ENCODE data around the gene UHMK1.
"Not testable (repeated sequence)": the region's sequence is repeated elsewhere in the genome, so short reads cannot be mapped to it uniquely, and the experiment has no call there.

Gene UHMK1

GRCh38 chr1:162565460-162565859 lies 67.8 kb downstream of the UHMK1 start:
- Histone ChIP-seq H3K79me2 (ENCODE audit: low read length) (peaks cover 46% of the 10 kb centered on the region), H2AFZ (ENCODE audit: low read depth, low read length) (no peak overlapping the region), H3K27ac (ENCODE audit: low read length) (no peak overlapping the region), H3K36me3 (replicated peaks; ENCODE audit: low read depth, low read length) (peaks cover 18% of the 10 kb centered on the region), H3K4me2 (ENCODE audit: low read length) (no peak overlapping the region), H3K4me3 (ENCODE audit: low read length) (no peak overlapping the region), H3K9me3 (ENCODE audit: insufficient read depth, low read length) (no peaks in the 10 kb centered on the region), H3K9ac (ENCODE audit: low read length) (no peak overlapping the region), H3K27me3 (ENCODE audit: low read depth, low read length) (no peaks in the 10 kb centered on the region), H4K20me1 (ENCODE audit: insufficient read depth, low read length) (peaks cover 23% of the 10 kb centered on the region), H3K4me1 (ENCODE audit: low read length) (peaks cover 4% of the 10 kb centered on the region)
- TF ChIP-seq CTCF (IDR thresholded peaks at IDR 0.05; ENCODE audit: low read depth, low read length) = no peak
- TF ChIP-seq EZH2phosphoT487 (IDR thresholded peaks at IDR 0.05; ENCODE audit: low read depth) = no peak

GRCh38 chr1:162566870-162567269 lies 69.3 kb downstream of the UHMK1 start:
- Histone ChIP-seq H3K9ac (ENCODE audit: low read length) (no peak overlapping the region), H3K27ac (ENCODE audit: low read length) (no peak overlapping the region), H3K4me3 (ENCODE audit: low read length) (no peak overlapping the region), H2AFZ (ENCODE audit: low read depth, low read length) (no peak overlapping the region), H3K36me3 (replicated peaks; ENCODE audit: low read depth, low read length) (peaks cover 26% of the 10 kb centered on the region), H3K4me2 (ENCODE audit: low read length) (no peak overlapping the region), H3K9me3 (ENCODE audit: insufficient read depth, low read length) (no peaks in the 10 kb centered on the region), H3K4me1 (ENCODE audit: low read length) (peaks cover 7% of the 10 kb centered on the region), H3K79me2 (ENCODE audit: low read length) (peaks cover 42% of the 10 kb centered on the region), H3K27me3 (ENCODE audit: low read depth, low read length) (no peaks in the 10 kb centered on the region), H4K20me1 (ENCODE audit: insufficient read depth, low read length) (peaks cover 26% of the 10 kb centered on the region)
- no peak for TF ChIP-seq CTCF (IDR thresholded peaks at IDR 0.05; ENCODE audit: low read depth, low read length)
- TF ChIP-seq EZH2phosphoT487 (IDR thresholded peaks at IDR 0.05; ENCODE audit: low read depth) = no peak

- Histone ChIP-seq H2AFZ (ENCODE audit: low read depth, low read length) (no peak overlapping the region), H3K9ac (ENCODE audit: low read length) (no peak overlapping the region), H3K36me3 (replicated peaks; ENCODE audit: low read depth, low read length) (peaks cover 31% of the 10 kb centered on the region), H3K27ac (ENCODE audit: low read length) (no peak overlapping the region), H3K4me2 (ENCODE audit: low read length) (no peak overlapping the region), H3K27me3 (ENCODE audit: low read depth, low read length) (no peaks in the 10 kb centered on the region), H3K9me3 (ENCODE audit: insufficient read depth, low read length) (no peaks in the 10 kb centered on the region), H4K20me1 (ENCODE audit: insufficient read depth, low read length) (peaks cover 31% of the 10 kb centered on the region), H3K4me1 (ENCODE audit: low read length) (peaks cover 7% of the 10 kb centered on the region), H3K79me2 (ENCODE audit: low read length) (peaks cover 23% of the 10 kb centered on the region), H3K4me3 (ENCODE audit: low read length) (no peak overlapping the region)
- TF ChIP-seq EZH2phosphoT487 (IDR thresholded peaks at IDR 0.05; ENCODE audit: low read depth) (no peak), CTCF (IDR thresholded peaks at IDR 0.05; ENCODE audit: low read depth, low read length) (no peak)
Observed at GRCh38 chr1:162568802-162569201, 71.2 kb downstream of the UHMK1 start.

GRCh38 chr1:162570718-162571117 lies 73.1 kb downstream of the UHMK1 start:
- peaks cover 14% of the 10 kb centered on the region for H4K20me1 ChIP-seq (ENCODE audit: insufficient read depth, low read length)
- no peaks in the 10 kb centered on the region for H3K9me3 ChIP-seq (ENCODE audit: insufficient read depth, low read length)
- peaks cover 36% of the 10 kb centered on the region for H3K36me3 ChIP-seq (replicated peaks; ENCODE audit: low read depth, low read length)
- H3K27ac ChIP-seq (ENCODE audit: low read length) = no peak overlapping the region
- no peak overlapping the region for H3K9ac ChIP-seq (ENCODE audit: low read length)
- no peak overlapping the region for H3K4me2 ChIP-seq (ENCODE audit: low read length)
- H3K27me3 ChIP-seq (ENCODE audit: low read depth, low read length) = no peaks in the 10 kb centered on the region
- peaks cover 7% of the 10 kb centered on the region for H3K4me1 ChIP-seq (ENCODE audit: low read length)
- no peak overlapping the region for H3K4me3 ChIP-seq (ENCODE audit: low read length)
- peaks cover 4% of the 10 kb centered on the region; the same call in 1 of the 2 replicates for H3K79me2 ChIP-seq (ENCODE audit: low read length)
- TF ChIP-seq CTCF (IDR thresholded peaks at IDR 0.05; ENCODE audit: low read depth, low read length) (no peak), EZH2phosphoT487 (IDR thresholded peaks at IDR 0.05; ENCODE audit: low read depth) (no peak)
- H2AFZ ChIP-seq (ENCODE audit: low read depth, low read length) = no peak overlapping the region

- not testable (repeated sequence) for H3K4me1 ChIP-seq (ENCODE audit: low read length); H3K4me3 ChIP-seq (ENCODE audit: low read length)
Observed at GRCh38 chr1:162571121-162571520, 73.5 kb downstream of the UHMK1 start.

More at GRCh38 chr1:162571121-162571520, 73.5 kb downstream of the UHMK1 start:
- not testable (repeated sequence) for H3K9ac ChIP-seq (ENCODE audit: low read length); H3K27ac ChIP-seq (ENCODE audit: low read length); H3K27me3 ChIP-seq (ENCODE audit: low read depth, low read length); H2AFZ ChIP-seq (ENCODE audit: low read depth, low read length); H3K79me2 ChIP-seq (ENCODE audit: low read length); H3K9me3 ChIP-seq (ENCODE audit: insufficient read depth, low read length); H3K4me2 ChIP-seq (ENCODE audit: low read length)
- Histone ChIP-seq H4K20me1 (ENCODE audit: insufficient read depth, low read length) (peaks cover 11% of the 10 kb centered on the region; the same call in 1 of the 2 replicates), H3K36me3 (replicated peaks; ENCODE audit: low read depth, low read length) (peaks cover 34% of the 10 kb centered on the region)
